GM15510 (cell line): ENCODE measurements around the gene S100A9.

Source experiments
- POLR2A ChIP-seq: IDR thresholded peaks from 3 replicates; pipeline ENCODE4 v1.6.1; 2011; ENCODE audit warnings: borderline replicate concordance; ENCODE audit not compliant: insufficient read length; ENCODE audit errors: extremely low read depth

Gene S100A9

GRCh38 chr1:153366261-153366660 is 8.6 kb downstream of the S100A9 start:
- no peak for TF ChIP-seq POLR2A

GRCh38 chr1:153367090-153367489 is 9.4 kb downstream of the S100A9 start:
- no peak for TF ChIP-seq POLR2A

GRCh38 chr1:153368495-153368894 is 10.8 kb downstream of the S100A9 start:
- no peak for TF ChIP-seq POLR2A

- no peak for TF ChIP-seq POLR2A
Observed at GRCh38 chr1:153370146-153370545, 12.5 kb downstream of the S100A9 start.

- no peak for TF ChIP-seq POLR2A
Observed at GRCh38 chr1:153371231-153371630, 13.6 kb downstream of the S100A9 start.

- no peak for TF ChIP-seq POLR2A
Observed at GRCh38 chr1:153372571-153372970, 14.9 kb downstream of the S100A9 start.

- TF ChIP-seq POLR2A = no peak
Observed at GRCh38 chr1:153374071-153374470, 16.4 kb downstream of the S100A9 start.

GRCh38 chr1:153375511-153375910 is 17.9 kb downstream of the S100A9 start, which contains the start of gene S100A12:
S100A12 (minus strand) TSS chr1:153375621; CDS start chr1:153374592, 1,029 bp downstream.
- no peak for TF ChIP-seq POLR2A

GRCh38 chr1:153379591-153379990 is 21.9 kb downstream of the S100A9 start:
- no peak for TF ChIP-seq POLR2A

GRCh38 chr1:153380711-153381110 is 23.1 kb downstream of the S100A9 start:
- TF ChIP-seq POLR2A = no peak

- TF ChIP-seq POLR2A = no peak
Observed at GRCh38 chr1:153384958-153385580, 27.4 kb downstream of the S100A9 start.

- no peak for TF ChIP-seq POLR2A
Observed at GRCh38 chr1:153386500-153386901, 28.8 kb downstream of the S100A9 start.

- no peak for TF ChIP-seq POLR2A
Observed at GRCh38 chr1:153387001-153387400, 29.3 kb downstream of the S100A9 start.

- TF ChIP-seq POLR2A = no peak
Observed at GRCh38 chr1:153387785-153388184, 30.1 kb downstream of the S100A9 start.

GRCh38 chr1:153389401-153389800 is 31.7 kb downstream of the S100A9 start:
- no peak for TF ChIP-seq POLR2A

- TF ChIP-seq POLR2A = no peak
Observed at GRCh38 chr1:153389973-153390879, 32.6 kb downstream of the S100A9 start.

GRCh38 chr1:153390938-153391710 is 33.5 kb downstream of the S100A9 start, which contains the start of gene S100A8:
S100A8 (minus strand) TSS chr1:153391073; CDS start chr1:153390535, 538 bp downstream.
- TF ChIP-seq POLR2A = no peak
